ENCODE data around the gene CDK19.

CDK19 gene

GRCh38 chr6:110635096-110635495 is 180.2 kb downstream of the CDK19 start:
- TF ChIP-seq, protein P1, sequence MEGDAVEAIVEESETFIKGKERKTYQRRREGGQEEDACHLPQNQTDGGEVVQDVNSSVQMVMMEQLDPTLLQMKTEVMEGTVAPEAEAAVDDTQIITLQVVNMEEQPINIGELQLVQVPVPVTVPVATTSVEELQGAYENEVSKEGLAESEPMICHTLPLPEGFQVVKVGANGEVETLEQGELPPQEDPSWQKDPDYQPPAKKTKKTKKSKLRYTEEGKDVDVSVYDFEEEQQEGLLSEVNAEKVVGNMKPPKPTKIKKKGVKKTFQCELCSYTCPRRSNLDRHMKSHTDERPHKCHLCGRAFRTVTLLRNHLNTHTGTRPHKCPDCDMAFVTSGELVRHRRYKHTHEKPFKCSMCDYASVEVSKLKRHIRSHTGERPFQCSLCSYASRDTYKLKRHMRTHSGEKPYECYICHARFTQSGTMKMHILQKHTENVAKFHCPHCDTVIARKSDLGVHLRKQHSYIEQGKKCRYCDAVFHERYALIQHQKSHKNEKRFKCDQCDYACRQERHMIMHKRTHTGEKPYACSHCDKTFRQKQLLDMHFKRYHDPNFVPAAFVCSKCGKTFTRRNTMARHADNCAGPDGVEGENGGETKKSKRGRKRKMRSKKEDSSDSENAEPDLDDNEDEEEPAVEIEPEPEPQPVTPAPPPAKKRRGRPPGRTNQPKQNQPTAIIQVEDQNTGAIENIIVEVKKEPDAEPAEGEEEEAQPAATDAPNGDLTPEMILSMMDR (IDR thresholded peaks at IDR 0.05; ENCODE audit: insufficient read depth, low read depth, low read length, missing control alignments) = no peak
- no peak overlapping the region for H3K4me3 ChIP-seq (ENCODE audit: low read depth, low read length)
- DNase-seq (ENCODE audit: low read depth) = no peak

DNA sequence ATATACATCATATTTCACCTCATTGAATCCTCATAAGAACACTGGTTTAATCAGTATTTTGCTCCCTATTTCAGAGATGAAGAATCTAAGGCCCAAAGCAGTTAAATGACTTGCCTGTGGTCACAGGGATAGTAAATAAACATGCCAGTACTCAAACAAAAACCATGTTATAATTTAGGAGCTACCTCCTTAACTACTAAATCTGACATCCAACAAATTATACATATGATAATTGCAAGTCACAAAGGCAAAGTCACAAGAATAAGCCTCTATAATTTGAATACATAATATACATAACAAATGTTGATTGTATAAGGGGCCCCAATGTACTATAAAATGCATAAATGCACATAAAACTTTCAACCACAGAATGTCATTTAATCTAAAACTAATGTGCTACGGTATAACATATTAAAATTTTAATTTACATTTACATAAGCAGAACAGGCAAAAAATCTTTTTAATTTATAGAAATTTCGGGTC is 181.5 kb downstream of the CDK19 start:
- TF ChIP-seq, protein P1 (IDR thresholded peaks at IDR 0.05; ENCODE audit: insufficient read depth, low read depth, low read length, missing control alignments) = no peak
- H3K4me3 ChIP-seq (ENCODE audit: low read depth, low read length) = no peak overlapping the region

GRCh38 chr6:110629153-110629552 is 186.1 kb downstream of the CDK19 start:
- DNase-seq (ENCODE audit: low read depth) = no peak
- no peak overlapping the region for H3K4me3 ChIP-seq (ENCODE audit: low read depth, low read length)
- TF ChIP-seq, protein P1 (IDR thresholded peaks at IDR 0.05; ENCODE audit: insufficient read depth, low read depth, low read length, missing control alignments) = no peak

More for the DNA sequence above, 181.5 kb downstream of the CDK19 start:
- no peak for DNase-seq (ENCODE audit: low read depth)

DNA sequence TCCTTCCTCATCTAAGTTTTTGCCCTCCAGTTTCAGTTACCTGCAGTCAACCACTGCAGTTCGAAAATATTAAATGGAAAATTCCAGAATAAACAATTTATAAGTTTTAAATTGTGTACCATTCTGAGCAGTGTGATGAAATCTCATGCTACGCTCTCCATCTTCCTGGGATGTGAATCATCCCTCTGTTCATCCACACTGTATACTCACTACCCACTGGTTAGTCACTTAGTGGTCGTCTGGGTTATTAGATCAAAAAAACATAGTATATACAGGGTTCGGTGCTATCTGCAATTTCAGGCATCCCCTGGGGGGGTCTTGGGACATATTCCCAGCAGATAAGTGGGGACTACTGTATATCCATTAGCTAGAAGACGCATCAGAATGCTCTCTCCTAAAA is 186.9 kb downstream of the CDK19 start:
- DNase-seq (ENCODE audit: low read depth) = no peak
- TF ChIP-seq, protein P1 (IDR thresholded peaks at IDR 0.05; ENCODE audit: insufficient read depth, low read depth, low read length, missing control alignments) = no peak
- no peak overlapping the region for H3K4me3 ChIP-seq (ENCODE audit: low read depth, low read length)

- TF ChIP-seq, protein P1 (IDR thresholded peaks at IDR 0.05; ENCODE audit: insufficient read depth, low read depth, low read length, missing control alignments) = no peak
- DNase-seq (ENCODE audit: low read depth) = no peak
- H3K4me3 ChIP-seq (ENCODE audit: low read depth, low read length) = no peak overlapping the region
These were observed 188.8 kb downstream of the CDK19 start for GRCh38 chr6:110626442-110626841.

GRCh38 chr6:110625883-110626282 is 189.4 kb downstream of the CDK19 start:
- H3K4me3 ChIP-seq (ENCODE audit: low read depth, low read length) = no peak overlapping the region
- DNase-seq (ENCODE audit: low read depth) = no peak
- TF ChIP-seq, protein P1 (IDR thresholded peaks at IDR 0.05; ENCODE audit: insufficient read depth, low read depth, low read length, missing control alignments) = no peak

- H3K4me3 ChIP-seq (ENCODE audit: low read depth, low read length) = no peak overlapping the region
- no peak for DNase-seq (ENCODE audit: low read depth)
- TF ChIP-seq, protein P1 (IDR thresholded peaks at IDR 0.05; ENCODE audit: insufficient read depth, low read depth, low read length, missing control alignments) = no peak
These were observed 192.2 kb downstream of the CDK19 start for GRCh38 chr6:110622912-110623578.

Data from GM12865 (cell line).